Measurements from ENCODE around the gene RFX2.

- TF ChIP-seq CTCF (IDR thresholded peaks at IDR 0.05) (no peak), POLR2AphosphoS5 (IDR thresholded peaks at IDR 0.05) (no peak), POLR2A (IDR thresholded peaks at IDR 0.05) (no peak)
These were observed 99.1 kb downstream of the RFX2 start for GRCh38 chr19:6011206-6011605.
